Mononuclear cell (primary cell): ENCODE measurements around the gene VPS39. TPM values are rescaled to one million over a fixed set of nuclear protein-coding genes. Genes with fewer than 3 reads are reported as not detected.

Experiments
- H3K27me3 ChIP-seq: 2 replicates; pipeline ENCODE4 v1.6.0; 2011; ENCODE audit warnings: low read length, control low read depth; ENCODE audit not compliant: insufficient read depth
- H3K4me1 ChIP-seq: 2 replicates; pipeline ENCODE4 v1.5.1; 2011; ENCODE audit warnings: mild to moderate bottlenecking, low read length, control low read depth; ENCODE audit not compliant: insufficient read depth
- H3K4me3 ChIP-seq: 2 replicates; pipeline ENCODE4 v1.5.1; 2011; ENCODE audit warnings: mild to moderate bottlenecking, low read length, moderate library complexity
- H3K9me3 ChIP-seq: 2 replicates; pipeline ENCODE4 v1.5.1; 2011; ENCODE audit warnings: low read depth, mild to moderate bottlenecking, control low read depth, low read length
- total RNA-seq: library from RNA; depleted of rRNA; stranded (reverse); fragments of >200 nt; gene quantifications from one replicate; pipeline ENCODE4 v1.2.3, GENCODE V29; 2012

Gene VPS39
- total RNA-seq, 1 donor, result 103 TPM

DNA sequence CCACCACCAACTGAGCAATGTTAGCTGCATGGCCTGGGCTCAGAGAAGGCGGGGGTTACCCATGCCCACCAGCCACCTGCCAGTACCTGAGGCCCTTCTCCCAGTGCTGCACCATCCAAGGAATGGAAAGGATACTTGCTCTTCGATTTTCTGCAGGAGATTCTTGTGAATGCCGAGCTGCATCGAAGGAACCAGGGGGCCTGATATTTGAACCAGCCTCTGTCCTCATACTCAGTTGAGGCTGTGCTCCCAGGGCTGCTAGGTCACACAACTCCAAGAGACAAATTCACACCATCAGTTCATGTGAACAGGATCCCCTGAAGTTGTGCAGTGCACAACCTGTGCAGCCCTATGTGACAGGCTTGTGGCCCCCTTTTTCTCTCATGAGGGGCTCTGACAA, 69.7 kb downstream of the VPS39 start:
- Histone ChIP-seq H3K4me3 (no peak overlapping the region), H3K4me1 (no peaks in the 10 kb centered on the region), H3K9me3 (no peaks in the 10 kb centered on the region), H3K27me3 (no peaks in the 10 kb centered on the region)

DNA sequence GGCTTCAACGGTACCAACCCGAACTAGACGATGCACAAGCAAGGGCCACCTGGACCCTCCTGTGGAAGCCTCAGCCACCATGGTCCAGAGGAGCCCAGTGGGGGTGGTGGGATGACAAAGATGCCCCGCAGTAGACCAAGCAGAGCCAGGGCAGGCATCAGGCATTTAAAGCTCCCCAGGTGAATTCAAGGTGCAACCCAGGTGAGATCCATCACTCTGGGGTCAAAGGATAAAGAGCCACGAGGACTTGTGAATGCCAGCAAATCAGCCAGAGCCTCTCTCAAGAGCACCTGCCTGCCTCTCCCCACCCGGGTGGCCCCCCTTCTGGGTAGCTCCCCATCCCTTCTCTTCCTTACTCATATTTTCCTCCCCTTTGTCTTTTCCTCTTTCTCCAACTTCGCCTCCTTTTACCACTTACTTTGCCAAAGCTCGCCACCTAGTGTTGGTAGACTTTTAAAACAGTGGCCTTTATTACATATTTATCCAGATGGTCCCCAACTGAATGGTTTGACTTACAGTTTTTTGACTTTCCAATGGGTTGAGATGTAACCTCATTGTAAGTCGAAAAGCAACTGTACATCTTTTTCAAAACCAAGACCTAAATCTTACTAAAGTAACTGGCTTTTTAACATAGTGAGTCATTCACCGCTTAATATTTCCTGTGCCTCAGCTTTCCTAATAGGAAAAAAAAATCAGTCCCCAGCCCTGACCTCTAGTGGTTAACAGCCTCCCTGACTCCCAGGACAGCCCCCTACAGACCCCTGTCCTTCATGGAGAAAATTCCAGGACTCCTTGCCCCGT, 70.4 kb downstream of the VPS39 start:
- no peaks in the 10 kb centered on the region for H3K4me1 ChIP-seq
- H3K27me3 ChIP-seq, result no peaks in the 10 kb centered on the region
- H3K9me3 ChIP-seq, result no peaks in the 10 kb centered on the region
- H3K4me3 ChIP-seq, result no peak overlapping the region

DNA sequence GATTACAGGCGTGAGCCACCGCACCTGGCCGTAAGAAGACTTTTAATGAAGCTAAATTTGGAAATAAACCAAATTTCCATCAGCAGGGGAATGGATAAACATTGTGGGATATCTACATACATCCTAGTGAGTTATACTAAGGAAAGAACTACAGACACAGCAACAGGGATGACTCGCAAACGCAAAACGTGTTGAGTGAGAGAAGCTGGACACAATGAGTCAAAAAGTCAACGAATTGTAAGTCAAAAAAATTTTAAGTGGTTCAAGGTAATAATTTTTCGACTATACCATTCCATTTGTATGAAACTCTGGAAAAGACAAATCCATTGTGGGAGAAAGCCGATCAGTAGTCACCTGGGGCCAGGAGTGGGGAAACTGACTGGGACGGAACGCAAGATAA, 71.6 kb downstream of the VPS39 start:
- no peak overlapping the region for H3K4me3 ChIP-seq
- H3K4me1 ChIP-seq, result no peaks in the 10 kb centered on the region
- no peaks in the 10 kb centered on the region for H3K9me3 ChIP-seq
- H3K27me3 ChIP-seq, result no peaks in the 10 kb centered on the region

DNA sequence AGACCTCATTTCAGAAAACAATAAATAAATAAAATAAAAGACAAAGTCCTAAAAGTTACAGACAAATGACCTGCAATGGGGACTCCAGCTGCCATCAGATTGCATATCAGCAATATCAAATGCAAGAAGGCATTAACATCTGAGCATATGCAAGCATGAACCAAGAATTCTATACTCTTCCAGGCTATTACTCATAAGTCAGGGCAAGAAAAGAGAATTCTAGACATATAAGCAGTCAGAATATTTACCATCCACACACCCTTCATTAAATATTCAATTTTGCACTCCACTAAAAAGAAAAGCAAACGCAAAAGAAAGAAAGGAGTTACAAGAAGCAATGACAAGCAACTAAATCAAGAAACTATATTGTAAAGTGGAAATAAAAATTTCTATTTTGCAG, 72.8 kb downstream of the VPS39 start:
- Histone ChIP-seq H3K4me3 (no peak overlapping the region), H3K9me3 (no peaks in the 10 kb centered on the region), H3K27me3 (no peaks in the 10 kb centered on the region), H3K4me1 (no peaks in the 10 kb centered on the region)

DNA sequence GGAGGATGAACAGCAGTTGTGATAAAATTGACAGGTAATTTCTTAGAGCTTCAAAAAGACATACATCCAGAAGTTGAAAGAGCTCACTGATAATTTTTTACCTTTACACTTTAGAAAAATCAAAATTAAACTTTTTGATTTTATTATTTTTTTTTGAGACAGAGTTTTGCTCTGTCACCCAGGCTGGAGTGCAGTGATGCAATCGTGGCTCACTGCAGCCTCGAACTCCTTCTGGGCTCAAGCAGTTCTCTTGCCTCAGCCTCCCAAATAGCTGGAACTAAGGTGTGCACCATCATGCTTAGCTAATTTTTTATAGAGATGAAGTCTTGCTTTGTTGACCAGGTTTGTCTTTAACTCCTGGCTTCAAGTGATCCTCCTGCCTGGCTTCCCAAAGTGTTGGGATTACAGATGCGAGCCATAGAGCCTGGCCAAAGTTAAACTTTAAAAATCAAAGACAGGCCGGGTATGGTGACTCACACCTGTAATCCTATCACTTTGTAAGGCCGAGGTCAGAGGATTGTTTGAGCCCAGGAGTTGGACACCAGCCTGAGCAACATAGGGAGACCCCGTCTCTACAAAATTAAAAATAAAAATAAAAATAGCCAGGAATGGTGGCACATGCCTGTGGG, 73.4 kb downstream of the VPS39 start:
- H3K4me1 ChIP-seq, result no peaks in the 10 kb centered on the region
- H3K27me3 ChIP-seq, result no peaks in the 10 kb centered on the region
- H3K9me3 ChIP-seq, result no peaks in the 10 kb centered on the region
- no peak overlapping the region for H3K4me3 ChIP-seq

DNA sequence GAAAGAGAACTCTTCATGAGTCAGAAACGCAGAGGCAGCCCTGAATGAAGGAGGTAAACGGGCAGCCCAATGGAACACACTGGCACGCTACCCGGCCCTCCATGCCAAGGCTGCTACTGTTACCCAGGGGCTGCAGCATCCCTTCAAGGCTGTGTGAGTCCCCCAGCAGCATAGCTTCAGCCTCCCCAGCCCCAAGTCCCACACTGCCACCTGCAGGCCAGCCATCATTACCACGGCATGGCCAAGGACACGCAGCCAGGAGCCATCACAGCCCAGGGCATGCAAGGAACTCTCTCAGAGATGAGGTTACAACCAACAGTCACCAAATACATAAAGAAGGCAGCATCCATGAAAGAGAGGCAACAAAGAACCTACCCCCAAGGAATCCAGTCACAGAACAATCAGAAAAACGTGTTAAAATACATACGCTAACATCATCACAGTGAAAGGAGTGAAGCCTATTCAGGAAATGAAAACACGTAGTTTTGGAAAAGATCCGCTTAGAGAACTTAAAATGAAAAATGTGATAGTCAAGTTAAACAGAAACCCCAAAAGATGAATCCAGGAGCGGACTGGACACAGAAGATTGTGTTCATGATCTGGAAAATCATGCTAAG, 74.1 kb downstream of the VPS39 start:
- Histone ChIP-seq H3K9me3 (no peaks in the 10 kb centered on the region), H3K4me3 (no peak overlapping the region), H3K27me3 (no peaks in the 10 kb centered on the region), H3K4me1 (no peaks in the 10 kb centered on the region)

DNA sequence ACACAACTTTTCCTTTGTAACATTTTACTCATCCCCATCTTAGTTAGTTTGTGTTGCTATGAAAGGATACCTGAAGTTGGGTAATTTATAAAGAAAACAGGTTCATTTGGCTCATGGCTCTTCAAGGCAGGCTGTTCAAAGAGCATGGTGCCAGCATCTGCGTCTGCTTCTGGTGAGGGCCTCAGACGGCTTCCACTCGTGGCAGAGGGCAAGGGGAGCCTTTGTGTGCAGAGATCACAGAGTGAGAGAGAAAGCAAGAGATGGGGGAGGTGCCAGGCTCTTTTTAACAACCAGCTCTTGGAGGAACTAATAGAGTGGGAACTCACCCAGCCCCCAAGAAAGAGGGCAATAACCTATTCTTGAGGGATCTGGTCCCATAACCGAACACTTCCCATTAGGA, 74.7 kb downstream of the VPS39 start:
- Histone ChIP-seq H3K4me1 (no peaks in the 10 kb centered on the region), H3K9me3 (no peaks in the 10 kb centered on the region), H3K27me3 (no peaks in the 10 kb centered on the region)

DNA sequence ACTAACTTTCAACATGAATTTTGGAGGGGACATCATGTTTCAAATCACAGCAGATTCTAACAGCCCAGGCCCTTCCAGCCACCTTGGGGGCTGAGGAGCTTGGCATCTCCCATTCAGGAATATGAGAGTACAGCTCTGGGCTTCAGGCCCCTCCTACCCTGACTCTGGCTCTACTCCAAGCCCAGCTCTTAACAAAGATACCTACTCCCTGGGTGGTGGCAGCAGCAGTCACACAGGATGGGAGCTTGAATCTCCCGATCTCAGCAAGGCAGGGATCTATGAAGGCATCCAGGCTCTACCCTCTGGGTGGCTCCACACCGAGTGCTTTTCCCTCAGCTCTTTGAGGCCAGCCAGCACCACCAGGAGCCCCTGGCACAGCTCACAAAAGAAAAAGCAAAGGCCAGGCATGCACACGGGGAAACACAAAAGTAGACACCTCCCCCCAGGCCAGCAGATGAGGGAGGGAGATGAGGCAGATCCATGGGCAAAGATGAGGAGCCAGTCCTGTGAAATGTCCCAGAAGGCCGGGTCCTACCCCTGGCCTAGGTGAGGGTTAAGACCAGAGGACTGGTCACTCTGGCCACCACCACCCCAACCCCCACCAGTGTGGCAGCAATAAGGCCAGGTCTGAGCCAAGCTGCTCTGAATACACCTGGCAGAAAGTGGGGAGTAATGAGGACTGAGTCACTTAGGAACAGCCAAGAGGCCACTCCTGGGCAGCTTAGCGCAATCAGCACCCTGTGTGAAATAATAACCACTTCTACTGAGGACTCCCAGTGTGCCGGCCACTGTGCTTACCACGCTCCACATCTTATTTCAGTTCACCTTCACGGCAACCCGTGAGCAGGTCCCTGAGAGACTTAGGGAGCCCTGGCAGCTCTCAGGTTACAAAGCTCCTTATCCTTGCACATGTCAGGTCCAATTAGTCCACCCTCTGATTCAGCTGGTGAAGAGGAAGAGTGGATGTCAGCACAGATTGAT, 76.0 kb downstream of the VPS39 start:
- Histone ChIP-seq H3K27me3 (no peaks in the 10 kb centered on the region), H3K4me3 (no peak overlapping the region)

More for the DNA sequence above, 74.7 kb downstream of the VPS39 start:
- H3K4me3 ChIP-seq, result no peak overlapping the region

DNA sequence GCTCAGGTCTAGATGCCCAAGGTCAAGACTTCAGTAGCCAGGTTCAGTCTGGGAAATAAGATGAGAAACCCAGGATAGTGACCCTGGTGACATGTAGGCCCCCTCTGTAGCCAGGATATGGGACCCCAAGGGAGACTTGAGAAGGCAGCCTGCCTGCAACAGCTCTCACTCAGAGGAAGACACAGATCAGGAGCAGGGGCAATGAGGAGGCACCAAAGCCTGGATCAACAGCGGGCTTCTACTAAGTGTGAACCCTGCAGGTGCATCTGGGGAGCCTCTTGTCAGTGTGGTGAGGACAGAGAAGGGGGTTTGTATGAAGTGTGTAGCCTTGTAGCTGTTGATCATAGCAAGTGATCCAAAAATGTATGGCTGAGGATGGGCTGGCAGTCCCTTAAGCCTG, 77.1 kb downstream of the VPS39 start:
- Histone ChIP-seq H3K27me3 (no peaks in the 10 kb centered on the region), H3K4me1 (no peaks in the 10 kb centered on the region), H3K9me3 (no peaks in the 10 kb centered on the region), H3K4me3 (no peak overlapping the region)

More for the DNA sequence above, 76.0 kb downstream of the VPS39 start:
- Histone ChIP-seq H3K9me3 (no peaks in the 10 kb centered on the region), H3K4me1 (no peaks in the 10 kb centered on the region)

DNA sequence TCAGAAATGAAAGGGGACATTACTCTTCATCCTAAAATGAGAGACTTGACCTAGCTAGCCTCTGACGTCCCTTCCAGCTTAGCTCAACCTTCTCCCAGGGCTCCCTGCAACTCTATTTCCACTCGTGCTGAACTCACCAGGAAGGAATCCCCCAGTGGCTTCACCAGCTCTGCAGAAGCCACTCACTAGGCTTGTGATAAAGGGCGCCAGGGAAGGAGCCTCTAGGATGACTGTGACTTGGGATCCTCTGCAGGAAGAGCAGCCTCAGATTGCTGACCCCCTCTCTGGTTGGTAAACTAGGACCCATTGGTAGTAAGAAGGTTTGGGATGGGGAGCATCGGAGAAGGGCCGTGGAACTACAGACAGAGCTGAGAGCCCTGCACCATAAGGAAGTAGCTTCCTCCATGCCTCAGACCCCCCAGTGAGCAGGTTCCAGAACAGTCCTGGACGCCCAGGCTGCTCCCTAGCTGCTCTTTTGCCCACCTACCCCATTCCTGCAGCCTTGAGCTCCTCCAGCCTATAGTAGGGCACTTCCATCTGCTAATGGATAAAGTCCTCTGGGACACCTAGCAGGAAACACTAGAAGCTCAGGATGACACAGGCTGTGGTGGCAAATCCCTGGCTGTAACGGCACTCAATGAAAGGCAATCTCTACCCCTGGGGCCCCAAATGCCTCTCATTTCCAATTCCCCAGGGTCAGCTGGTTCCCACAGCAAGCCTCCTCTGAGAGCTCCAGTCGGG, 77.7 kb downstream of the VPS39 start:
- Histone ChIP-seq H3K27me3 (no peaks in the 10 kb centered on the region), H3K4me3 (no peak overlapping the region), H3K9me3 (no peaks in the 10 kb centered on the region), H3K4me1 (no peaks in the 10 kb centered on the region)

DNA sequence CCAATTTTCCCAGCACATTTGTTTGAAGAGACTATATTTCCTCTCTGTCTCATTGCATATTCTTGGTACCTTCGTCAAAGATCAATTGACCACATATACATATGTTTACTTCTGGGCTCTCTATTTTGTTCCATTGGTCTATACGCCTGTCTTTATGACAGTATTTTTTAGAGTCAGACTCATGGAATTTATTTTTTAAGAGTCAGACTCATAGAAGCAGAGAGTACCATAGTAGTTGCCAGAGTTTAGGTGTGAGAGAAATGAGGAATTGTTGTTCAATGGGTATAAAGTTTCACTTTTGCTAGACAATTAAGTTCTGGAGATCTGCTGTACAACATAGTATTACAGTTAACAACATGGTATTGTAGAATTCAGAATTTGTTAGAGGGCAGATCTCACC, 78.7 kb downstream of the VPS39 start:
- no peak overlapping the region for H3K4me3 ChIP-seq
- H3K4me1 ChIP-seq, result no peaks in the 10 kb centered on the region
- H3K9me3 ChIP-seq, result no peaks in the 10 kb centered on the region
- H3K27me3 ChIP-seq, result no peaks in the 10 kb centered on the region

DNA sequence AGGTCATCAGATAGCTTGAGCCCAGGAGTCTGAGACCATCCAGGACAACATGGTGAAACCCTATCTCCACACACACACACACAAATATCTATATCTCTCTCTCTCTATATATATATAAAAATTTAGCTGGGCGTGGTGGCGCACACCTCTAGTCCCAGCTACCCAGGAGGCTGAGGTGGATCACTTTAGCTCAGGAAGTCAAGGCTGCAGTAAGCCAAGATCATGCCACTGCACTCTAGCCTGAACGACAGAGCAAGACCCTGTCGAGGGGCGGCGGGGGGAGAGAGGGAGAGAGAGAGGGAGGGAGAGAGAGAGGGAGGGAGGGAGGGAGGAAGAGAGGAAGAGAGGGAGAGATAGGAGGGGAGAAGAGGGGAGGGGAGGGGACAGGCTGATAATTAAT, 79.6 kb downstream of the VPS39 start:
- Histone ChIP-seq H3K4me3 (no peak overlapping the region), H3K27me3 (no peaks in the 10 kb centered on the region), H3K4me1 (no peaks in the 10 kb centered on the region), H3K9me3 (no peaks in the 10 kb centered on the region)

DNA sequence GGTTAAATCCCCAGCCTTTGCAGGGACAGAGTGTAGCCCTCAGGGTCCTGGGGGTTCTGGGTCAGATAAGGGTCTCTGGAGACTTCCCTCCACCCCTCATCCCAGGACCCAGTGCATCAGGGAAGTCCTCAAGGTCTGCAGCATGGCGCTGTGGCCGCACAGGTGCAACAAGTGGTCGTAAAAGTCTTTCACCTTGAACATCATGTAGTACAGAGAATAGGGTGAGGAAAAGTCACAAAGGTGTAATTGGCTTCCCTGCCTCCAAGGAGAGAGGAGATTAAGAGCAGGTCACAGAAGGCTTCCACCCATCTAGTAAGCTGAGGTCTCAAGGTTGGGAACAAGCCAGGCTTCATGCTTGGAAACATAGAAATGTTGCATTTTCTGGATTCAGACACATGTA, 84.6 kb downstream of the VPS39 start:
- Histone ChIP-seq H3K4me1 (peaks cover 45% of the 10 kb centered on the region), H3K9me3 (no peaks in the 10 kb centered on the region), H3K27me3 (no peaks in the 10 kb centered on the region), H3K4me3 (no peak overlapping the region)

DNA sequence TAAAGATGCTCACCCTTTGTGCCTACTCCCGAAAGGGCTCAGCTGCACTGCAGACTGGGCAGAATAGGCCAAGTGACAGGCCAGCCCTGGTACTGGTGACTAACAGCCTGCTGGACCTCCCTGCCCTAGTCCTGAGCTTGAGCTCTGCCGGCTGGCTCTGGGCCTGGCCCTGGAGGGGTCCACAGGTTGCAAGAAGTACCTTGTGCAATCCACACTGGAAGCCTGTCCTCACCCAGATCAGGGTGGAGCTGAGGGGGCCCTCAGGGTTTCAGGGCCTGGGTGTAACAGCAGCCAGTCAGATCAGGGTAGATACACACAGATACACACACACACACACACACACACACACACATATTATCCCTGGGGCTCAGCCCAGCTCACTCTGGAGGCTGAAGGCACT, 86.4 kb downstream of the VPS39 start:
- Histone ChIP-seq H3K4me1 (peaks cover 46% of the 10 kb centered on the region), H3K4me3 (no peak overlapping the region), H3K27me3 (no peaks in the 10 kb centered on the region), H3K9me3 (no peaks in the 10 kb centered on the region)
